ENCODE data around the gene USO1. TPM values are rescaled to one million over a fixed set of nuclear protein-coding genes. Genes with fewer than 3 reads are reported as not detected.
A peak's percentile ranks its signal among the peaks of the same experiment; 100 is the strongest.

USO1 gene
- total RNA-seq, 1 experiment from 2014 or later, result 110 TPM

DNA sequence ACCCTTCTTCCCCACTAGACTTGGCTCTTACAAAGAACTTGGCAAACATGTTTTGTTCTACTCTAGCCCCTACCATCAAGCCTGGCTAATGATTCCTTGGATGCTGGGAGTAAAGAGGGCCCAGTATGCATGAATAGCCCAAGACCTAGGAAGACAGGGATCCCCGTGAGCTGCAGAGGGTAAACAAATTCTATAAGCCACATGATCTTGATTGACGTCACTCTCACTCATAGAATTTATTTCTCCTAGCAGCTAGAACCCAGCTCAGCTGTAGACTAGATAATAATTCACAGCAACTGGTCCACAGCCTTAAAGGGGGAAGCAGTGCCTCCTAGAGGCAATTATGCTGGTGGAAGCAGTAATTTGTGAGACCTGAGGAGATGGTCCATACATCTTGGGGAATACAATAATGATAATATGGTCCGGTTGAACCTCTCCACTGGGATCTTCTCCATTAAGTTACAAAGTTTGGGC lies 16.1 kb upstream of the USO1 start:
- Mint-ChIP-seq H3K4me3 (no peak overlapping the region), H3K36me3 (ENCODE audit: insufficient read depth in 1 of 3, low read depth in 3 of 3) (peaks cover 5 to 24% (median 8%) of the 10 kb centered on the region in 3 experiments; a peak in 6 of 7 replicates), H3K4me1 (peaks cover 28 to 41% of the 10 kb centered on the region in 2 experiments), H3K27me3 (ENCODE audit: low read depth) (no peaks in the 10 kb centered on the region), H3K27ac (peak overlapping the region; percentile 90 to 94 (median 93); a peak in 6 of 7 replicates), H3K9me3 (peaks cover 0 to 2% of the 10 kb centered on the region in 2 experiments; a peak in 1 of 5 replicates)
- Histone ChIP-seq H4K8ac (replicated peaks; ENCODE audit: insufficient read length, low read depth, low read length) (no peak overlapping the region), H3K23me2 (ENCODE audit: insufficient read length, low read depth, low read length, poor library complexity, severe bottlenecking) (no peaks in the 10 kb centered on the region), H2AFZ (ENCODE audit: low read length) (no peak overlapping the region), H3K27ac (ENCODE audit: insufficient read length, low read depth, low read length) (peak overlapping the region; percentile 7), H4K20me1 (ENCODE audit: control insufficient read depth, insufficient read depth, insufficient read length) (no peaks in the 10 kb centered on the region), H3K79me1 (ENCODE audit: insufficient read depth, low read depth, low read length, poor library complexity, severe bottlenecking) (no peaks in the 10 kb centered on the region), H2AK5ac (ENCODE audit: insufficient read length, low read length) (no peak overlapping the region), H3K79me2 (ENCODE audit: insufficient read depth, low read length) (peaks cover 4% of the 10 kb centered on the region; the same call in 1 of the 2 replicates), H3K4ac (ENCODE audit: low read depth, low read length) (no peak overlapping the region), H3K27me3 (ENCODE audit: insufficient read depth, low read length) (no peaks in the 10 kb centered on the region), H3K9ac (ENCODE audit: extremely low read depth, insufficient read length, low read length) (no peak overlapping the region), H3K4me2 (ENCODE audit: insufficient read depth, insufficient read length, low read length) (no peak overlapping the region), H2BK20ac (ENCODE audit: low read depth, low read length, poor library complexity, severe bottlenecking) (no peak overlapping the region), H4K5ac (ENCODE audit: insufficient read length, low read depth, low read length) (no peak overlapping the region), H3K4me1 (ENCODE audit: insufficient read depth, low read length) (peaks cover 6% of the 10 kb centered on the region; the same call in 1 of the 2 replicates), H3T11ph (ENCODE audit: low read length) (no peak overlapping the region), H3K14ac (ENCODE audit: insufficient read depth, low read length) (no peak overlapping the region), H3K9me3 (ENCODE audit: control insufficient read depth, low read depth, low read length) (no peaks in the 10 kb centered on the region), H3K18ac (ENCODE audit: insufficient read length, low read depth, low read length) (no peak overlapping the region), H3K23ac (ENCODE audit: insufficient read length, low read depth, low read length) (no peak overlapping the region), H3K56ac (ENCODE audit: insufficient read length, low read depth, low read length) (no peak overlapping the region), H4K91ac (ENCODE audit: insufficient read length, low read depth, low read length) (no peak overlapping the region), H2BK15ac (ENCODE audit: low read depth, low read length) (no peak overlapping the region), H2BK12ac (ENCODE audit: insufficient read length, low read depth, low read length) (no peak overlapping the region), H2BK5ac (ENCODE audit: insufficient read length, low read length) (no peak overlapping the region), H2BK120ac (ENCODE audit: low read depth, low read length, poor library complexity, severe bottlenecking) (no peak overlapping the region)
- TF ChIP-seq, protein P1, sequence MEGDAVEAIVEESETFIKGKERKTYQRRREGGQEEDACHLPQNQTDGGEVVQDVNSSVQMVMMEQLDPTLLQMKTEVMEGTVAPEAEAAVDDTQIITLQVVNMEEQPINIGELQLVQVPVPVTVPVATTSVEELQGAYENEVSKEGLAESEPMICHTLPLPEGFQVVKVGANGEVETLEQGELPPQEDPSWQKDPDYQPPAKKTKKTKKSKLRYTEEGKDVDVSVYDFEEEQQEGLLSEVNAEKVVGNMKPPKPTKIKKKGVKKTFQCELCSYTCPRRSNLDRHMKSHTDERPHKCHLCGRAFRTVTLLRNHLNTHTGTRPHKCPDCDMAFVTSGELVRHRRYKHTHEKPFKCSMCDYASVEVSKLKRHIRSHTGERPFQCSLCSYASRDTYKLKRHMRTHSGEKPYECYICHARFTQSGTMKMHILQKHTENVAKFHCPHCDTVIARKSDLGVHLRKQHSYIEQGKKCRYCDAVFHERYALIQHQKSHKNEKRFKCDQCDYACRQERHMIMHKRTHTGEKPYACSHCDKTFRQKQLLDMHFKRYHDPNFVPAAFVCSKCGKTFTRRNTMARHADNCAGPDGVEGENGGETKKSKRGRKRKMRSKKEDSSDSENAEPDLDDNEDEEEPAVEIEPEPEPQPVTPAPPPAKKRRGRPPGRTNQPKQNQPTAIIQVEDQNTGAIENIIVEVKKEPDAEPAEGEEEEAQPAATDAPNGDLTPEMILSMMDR (conservative IDR thresholded peaks at IDR 0.05), result peak; percentile 78
- WGBS (ENCODE audit: extremely low coverage, insufficient read length, low lambda C conversion rate), result no CpG with 5 or more reads among the region's 3 CpGs
- DNase-seq, result no peak

Data from H9 (cell line).